Measurements from ENCODE around the gene ASPDH. TPM values are rescaled to one million over a fixed set of nuclear protein-coding genes. Genes with fewer than 3 reads are reported as not detected.

ASPDH gene
- total RNA-seq, result not detected

DNA sequence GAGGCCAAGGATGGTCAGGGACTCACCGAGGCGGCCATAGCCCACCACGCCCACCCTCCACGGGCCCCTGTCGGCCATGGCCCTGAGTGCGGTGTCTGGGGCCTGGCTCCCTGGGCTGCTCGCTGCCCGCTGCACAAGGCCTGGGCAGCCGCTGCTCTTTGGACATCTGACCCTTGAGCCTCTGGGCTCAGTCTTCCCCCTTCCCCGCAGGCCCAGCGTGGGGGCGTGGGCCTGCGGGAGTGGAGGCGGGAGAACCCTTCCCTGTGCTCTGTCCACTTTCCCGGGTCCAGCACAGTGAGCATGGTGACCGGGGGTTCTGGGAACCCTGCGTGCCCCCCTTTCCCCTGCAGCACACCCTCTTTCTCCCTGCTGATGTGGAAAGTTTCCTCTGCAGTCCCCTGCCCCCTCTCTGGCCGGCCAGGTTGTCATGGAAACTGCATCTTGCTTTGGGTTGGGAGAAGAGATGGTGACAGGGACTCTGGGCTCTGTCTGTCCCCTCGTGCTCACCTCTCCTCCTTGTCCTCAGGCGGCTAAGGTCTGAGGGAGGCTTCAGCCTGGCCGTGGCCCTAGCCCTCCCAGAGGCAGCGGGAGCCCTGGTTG lies at the start of gene ASPDH:
Gene ASPDH (minus strand): TSS at position 168 of the 600 bp plus-strand sequence. CDS start 90 bp downstream, at position 78.

DNA sequence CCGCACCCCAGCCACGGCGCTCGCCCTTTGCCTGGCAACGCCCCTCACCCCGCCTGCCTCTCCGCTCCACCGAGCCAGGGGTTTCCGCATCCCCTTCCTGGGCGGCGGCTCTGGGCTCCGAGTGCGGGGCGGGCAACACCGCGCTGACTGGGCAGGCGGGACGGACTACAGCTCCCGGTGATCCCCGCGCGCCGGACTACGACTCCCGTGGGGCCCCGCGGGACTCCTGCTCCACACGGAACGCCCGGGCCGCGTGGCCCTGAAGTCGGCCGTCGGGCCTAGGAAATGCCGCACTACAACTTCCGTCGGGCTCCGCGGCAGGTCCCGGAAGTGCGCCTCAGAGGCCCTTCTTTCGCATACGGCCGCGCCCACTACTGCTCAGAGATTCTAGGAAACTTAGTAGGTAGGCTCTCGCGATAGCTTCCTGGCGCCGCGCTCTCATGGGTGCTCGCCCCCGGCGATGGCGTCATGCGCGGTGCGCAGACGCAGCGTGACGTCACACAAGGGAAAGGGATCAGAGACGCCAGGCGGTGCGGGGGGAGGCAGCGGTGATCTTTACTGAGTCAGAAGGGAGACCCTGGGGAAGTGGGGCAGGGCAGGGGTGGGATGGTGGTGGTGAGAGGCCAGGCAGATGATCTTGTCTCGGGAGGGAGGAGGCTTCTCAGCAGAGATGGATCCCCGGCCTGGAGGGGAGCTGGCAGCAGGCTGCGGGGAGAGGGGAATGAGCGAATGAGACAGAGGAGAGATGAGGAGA lies 2.5 kb downstream of the ASPDH start, which contains the start of gene JOSD2:
Gene JOSD2 (minus strand): TSS at position 123 of the 754 bp plus-strand sequence. CDS start 760 bp downstream, outside the sequence.

DNA sequence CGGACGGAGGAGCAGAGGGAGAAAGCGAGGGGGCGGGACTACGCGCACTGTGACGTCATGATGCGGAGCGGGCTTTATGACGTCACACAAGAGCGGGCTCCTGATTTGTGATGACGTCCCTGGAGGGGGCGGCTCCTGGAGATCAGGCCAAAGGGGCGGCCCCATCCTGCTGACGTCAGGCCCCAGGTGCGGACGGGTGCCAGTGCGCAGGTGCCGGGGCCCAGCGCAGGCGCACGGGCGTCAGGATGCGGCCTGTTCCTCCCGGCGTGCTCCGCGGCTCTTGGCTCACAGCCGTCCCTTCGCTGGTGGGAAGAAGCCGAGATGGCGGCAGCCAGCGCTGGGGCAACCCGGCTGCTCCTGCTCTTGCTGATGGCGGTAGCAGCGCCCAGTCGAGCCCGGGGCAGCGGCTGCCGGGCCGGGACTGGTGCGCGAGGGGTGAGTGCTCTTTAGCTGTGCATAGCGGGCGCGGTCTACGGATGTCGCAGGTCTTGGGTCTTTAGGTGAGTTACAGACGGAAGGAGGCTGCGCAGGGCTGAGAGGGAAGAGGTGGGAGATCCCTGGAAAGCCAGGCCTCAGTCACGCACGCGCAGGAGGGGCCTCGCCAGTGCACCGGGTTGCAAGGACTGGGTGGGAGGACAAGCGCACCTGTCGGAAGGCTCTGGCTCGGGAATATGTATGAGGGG lies 37.3 kb downstream of the ASPDH start, which contains the start of the genes EMC10 and GARIN5A:
Gene EMC10 (plus strand): TSS at position 284 of the 683 bp plus-strand sequence. CDS start 38 bp downstream, at position 322.
Gene GARIN5A (minus strand): TSS at position 625 of the 683 bp plus-strand sequence. CDS start 460 bp downstream, at position 165.

Other genes starting within 250 kb of the ASPDH start
- gene KCNC3, start 184.5 kb downstream of the ASPDH start, total RNA-seq, result 4.7 TPM
- gene NAPSA, start 148.3 kb downstream of the ASPDH start, total RNA-seq, result 0.44 TPM
- gene NR1H2, start 137.5 kb downstream of the ASPDH start, total RNA-seq, result 31.7 TPM
- 24.5 TPM for gene POLD1, start 129.6 kb downstream of the ASPDH start, total RNA-seq
- gene SPIB, start 95.0 kb downstream of the ASPDH start, total RNA-seq, result 0.33 TPM
- gene MYBPC2, start 81.0 kb downstream of the ASPDH start, total RNA-seq, result 1.2 TPM
- 88.8 TPM for gene EMC10, start 37.4 kb downstream of the ASPDH start, total RNA-seq
- 0.55 TPM for gene GARIN5A, start 37.1 kb downstream of the ASPDH start, total RNA-seq
- 8.0 TPM for gene JOSD2, start 2.7 kb downstream of the ASPDH start, total RNA-seq
- gene LRRC4B, start 54.5 kb upstream of the ASPDH start, total RNA-seq, result 38.4 TPM
- 6.8 TPM for gene SYT3, start 126.0 kb upstream of the ASPDH start, total RNA-seq
- gene C19orf81, start 135.5 kb upstream of the ASPDH start, total RNA-seq, result not detected
- gene SHANK1, start 205.9 kb upstream of the ASPDH start, total RNA-seq, result 12.0 TPM
- 38.8 TPM for gene CLEC11A, start 209.5 kb upstream of the ASPDH start, total RNA-seq

Data from camera-type eye (tissue), 1 donor.